Caco-2 (cell line): ENCODE measurements around the gene GABPB1. TPM values are rescaled to one million over a fixed set of nuclear protein-coding genes. Genes with fewer than 3 reads are reported as not detected.

ENCODE experiments used
- BruUV-seq: library from RNA; stranded (reverse); fragments of 400-500 nt; replicated peaks from 2 replicates; lab custom pipeline; 2021; lab: Mats Ljungman, UMichigan
- CTCF ChIA-PET: fragments of 300-600 bp; sonication (Branson Sonifier 250); formaldehyde crosslinking; loops from one replicate; lab custom pipeline; 2022; ENCODE audit warnings: antibody characterized with exemption; lab: Charles Lee
- POLR2A ChIA-PET: fragments of 300-600 bp; sonication (Branson Sonifier 250); formaldehyde crosslinking; loops from one replicate; lab custom pipeline; 2022; ENCODE audit warnings: antibody characterized with exemption; lab: Charles Lee
- DNase-seq, 2 experiments: peaks; one replicate each; pipeline versions ENCODE4 v3.0.0 to v3.0.0-alpha.2; 2020 to 2022
- H3K27me3 ChIP-seq: replicated peaks from 2 replicates; pipeline ENCODE4 v1.6.0; 2011; ENCODE audit warnings: low read length; ENCODE audit not compliant: control insufficient read depth, insufficient read depth
- H3K36me3 ChIP-seq: 2 replicates; pipeline ENCODE4 v1.5.1; 2011; ENCODE audit warnings: low read length; ENCODE audit not compliant: control insufficient read depth, insufficient read depth
- H3K4me1 ChIP-seq: fragments of 250-450 bp; sonication (Bioruptor Pico); 2 replicates; pipeline ENCODE4 v1.5.1; 2020; ENCODE audit warnings: mild to moderate bottlenecking
- H3K4me3 ChIP-seq: 2 replicates; pipeline ENCODE4 v1.5.1; 2011; ENCODE audit warnings: low read depth, mild to moderate bottlenecking, control low read depth, low read length
- H3K9me3 ChIP-seq: fragments of 250-450 bp; sonication (Bioruptor Pico); 2 replicates; pipeline ENCODE4 v1.5.1; 2020; ENCODE audit warnings: mild to moderate bottlenecking, moderate library complexity
- H3K27ac Mint-ChIP-seq: one replicate; pipeline ENCODE4 v1.8.0; 2022; ENCODE audit warnings: mixed read lengths; ENCODE audit not compliant: unreplicated experiment
- H3K27me3 Mint-ChIP-seq: one replicate; pipeline ENCODE4 v1.8.0; 2022; ENCODE audit warnings: mixed read lengths; ENCODE audit not compliant: insufficient read depth, unreplicated experiment
- H3K36me3 Mint-ChIP-seq: one replicate; pipeline ENCODE4 v1.8.0; 2022; ENCODE audit warnings: mild to moderate bottlenecking, mixed read lengths; ENCODE audit not compliant: insufficient read depth, unreplicated experiment
- H3K4me1 Mint-ChIP-seq: one replicate; pipeline ENCODE4 v1.8.0; 2022; ENCODE audit warnings: low read depth, mixed read lengths; ENCODE audit not compliant: unreplicated experiment
- H3K4me3 Mint-ChIP-seq: one replicate; pipeline ENCODE4 v1.8.0; 2022; ENCODE audit warnings: mild to moderate bottlenecking, moderate library complexity, mixed read lengths; ENCODE audit not compliant: unreplicated experiment
- H3K9me3 Mint-ChIP-seq: one replicate; pipeline ENCODE4 v1.8.0; 2022; ENCODE audit warnings: mixed read lengths; ENCODE audit not compliant: unreplicated experiment
- intact Hi-C: fragments of 100-400 bp; cut with micrococcal nuclease; formaldehyde crosslinking; loops from one replicate; pipeline ENCODE4 v1.10.0; 2022; ENCODE audit not compliant: unreplicated experiment
- total RNA-seq: library from RNA; stranded (reverse); gene quantifications from 2 replicates; pipeline ENCODE4 v1.2.3, GENCODE V29; 2022
- TF ChIP-seq, protein P1 (sequence below), 2 experiments: fragments of 200-600 bp in 1 of 2; IDR thresholded peaks; 1 replicate in 1 of 2; 2 replicates in 1 of 2; pipeline versions ENCODE4 v1.5.1 to v1.8.0; 2011 to 2022; ENCODE audit warnings: antibody characterized with exemption in 1 of 2, control low read depth in 1 of 2, inconsistent platforms in 1 of 2, low read depth in 1 of 2, low read length in 1 of 2, mild to moderate bottlenecking in 1 of 2, moderate library complexity in 1 of 2; ENCODE audit not compliant: insufficient read depth in 1 of 2, severe bottlenecking in 1 of 2, unreplicated experiment in 1 of 2

GABPB1 gene
- total RNA-seq, 1 experiment from 2014 or later: 44.7 TPM

DNA sequence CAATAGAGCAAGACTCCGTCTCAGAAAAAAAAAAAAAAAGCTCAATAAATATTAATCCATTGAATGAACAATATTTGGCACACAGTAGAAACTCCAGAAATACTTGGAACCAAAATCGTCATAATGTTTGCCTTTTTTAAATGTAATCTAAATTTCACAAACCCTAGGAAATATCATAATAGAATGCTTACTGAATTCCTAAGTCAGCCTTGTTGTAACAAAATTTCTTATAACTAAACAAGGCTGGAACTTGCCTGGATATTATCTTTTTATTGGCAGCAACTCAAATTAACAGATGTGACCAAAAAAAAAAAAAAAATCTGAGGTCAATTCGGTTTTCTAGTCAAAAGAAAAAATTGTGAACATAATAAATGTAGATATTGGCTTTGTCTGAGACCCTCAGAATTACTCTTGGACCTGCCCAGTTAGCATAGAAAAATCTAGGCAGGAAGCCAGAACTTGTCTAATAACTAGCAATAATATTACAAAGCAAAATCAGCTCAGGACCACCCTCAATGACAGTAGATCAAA is 33.3 kb downstream of the GABPB1 start:
- intact Hi-C loops: no loop called here
- Histone ChIP-seq H3K4me1 (no peaks in the 10 kb centered on the region), H3K27me3 (no peaks in the 10 kb centered on the region), H3K9me3 (no peaks in the 10 kb centered on the region), H3K4me3 (no peak overlapping the region), H3K36me3 (no peaks in the 10 kb centered on the region)
- Mint-ChIP-seq H3K4me3 (no peak overlapping the region), H3K27ac (no peak overlapping the region), H3K27me3 (no peaks in the 10 kb centered on the region), H3K4me1 (no peaks in the 10 kb centered on the region), H3K9me3 (no peaks in the 10 kb centered on the region), H3K36me3 (peaks cover 8% of the 10 kb centered on the region)
- POLR2A ChIA-PET: no interaction called here
- TF ChIP-seq, protein P1, sequence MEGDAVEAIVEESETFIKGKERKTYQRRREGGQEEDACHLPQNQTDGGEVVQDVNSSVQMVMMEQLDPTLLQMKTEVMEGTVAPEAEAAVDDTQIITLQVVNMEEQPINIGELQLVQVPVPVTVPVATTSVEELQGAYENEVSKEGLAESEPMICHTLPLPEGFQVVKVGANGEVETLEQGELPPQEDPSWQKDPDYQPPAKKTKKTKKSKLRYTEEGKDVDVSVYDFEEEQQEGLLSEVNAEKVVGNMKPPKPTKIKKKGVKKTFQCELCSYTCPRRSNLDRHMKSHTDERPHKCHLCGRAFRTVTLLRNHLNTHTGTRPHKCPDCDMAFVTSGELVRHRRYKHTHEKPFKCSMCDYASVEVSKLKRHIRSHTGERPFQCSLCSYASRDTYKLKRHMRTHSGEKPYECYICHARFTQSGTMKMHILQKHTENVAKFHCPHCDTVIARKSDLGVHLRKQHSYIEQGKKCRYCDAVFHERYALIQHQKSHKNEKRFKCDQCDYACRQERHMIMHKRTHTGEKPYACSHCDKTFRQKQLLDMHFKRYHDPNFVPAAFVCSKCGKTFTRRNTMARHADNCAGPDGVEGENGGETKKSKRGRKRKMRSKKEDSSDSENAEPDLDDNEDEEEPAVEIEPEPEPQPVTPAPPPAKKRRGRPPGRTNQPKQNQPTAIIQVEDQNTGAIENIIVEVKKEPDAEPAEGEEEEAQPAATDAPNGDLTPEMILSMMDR (IDR thresholded peaks at IDR 0.05; ENCODE audit: insufficient read depth in 1 of 2, low read depth in 1 of 2, low read length in 1 of 2, severe bottlenecking in 1 of 2, unreplicated experiment in 1 of 2): no peak
- no TSS peak for BruUV-seq
- CTCF ChIA-PET: no interaction called here
- DNase-seq: no peak

DNA sequence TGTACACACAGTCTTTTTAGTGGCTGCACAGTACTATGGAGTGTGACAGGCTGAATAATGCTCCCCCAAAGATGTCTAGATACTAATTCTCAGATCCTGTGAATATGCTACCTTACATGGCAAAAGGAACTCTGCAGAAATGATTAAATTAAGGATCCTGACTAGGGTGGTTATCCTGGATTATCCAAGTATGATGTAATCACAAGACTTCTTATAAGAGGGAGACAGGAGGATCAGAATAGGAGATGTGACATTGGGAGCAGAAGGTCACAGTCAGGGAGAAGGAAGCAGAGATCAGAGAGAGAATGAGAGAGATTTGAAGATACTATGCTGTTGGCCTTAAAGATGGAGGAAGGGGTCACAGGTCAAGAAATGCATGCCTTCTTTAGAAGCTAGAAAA is 34.5 kb downstream of the GABPB1 start:
- TF ChIP-seq, protein P1 (IDR thresholded peaks at IDR 0.05; ENCODE audit: insufficient read depth in 1 of 2, low read depth in 1 of 2, low read length in 1 of 2, severe bottlenecking in 1 of 2, unreplicated experiment in 1 of 2): no peak
- CTCF ChIA-PET: no interaction called here
- BruUV-seq: no TSS peak

DNA sequence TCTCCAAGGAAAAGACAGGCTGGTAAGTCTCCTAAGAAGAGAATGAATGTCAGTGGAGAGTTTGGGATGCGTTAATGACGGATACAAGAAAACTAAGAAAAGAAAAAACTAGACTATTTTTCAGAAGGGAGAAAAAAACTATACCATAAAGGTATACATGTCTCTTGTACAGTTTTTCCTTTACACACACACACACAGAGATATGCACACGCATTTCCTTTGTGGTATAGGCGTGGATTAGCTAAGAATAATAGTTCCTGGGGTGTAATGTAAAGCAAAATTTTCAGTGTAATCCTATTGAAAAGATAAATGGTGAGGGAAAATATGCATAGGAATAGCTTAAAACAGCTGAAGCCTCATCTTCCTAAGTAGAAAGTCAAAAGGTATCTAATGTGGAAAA is 36.3 kb downstream of the GABPB1 start:
- Histone ChIP-seq H3K9me3 (no peaks in the 10 kb centered on the region), H3K36me3 (no peaks in the 10 kb centered on the region), H3K27me3 (no peaks in the 10 kb centered on the region), H3K4me3 (no peak overlapping the region), H3K4me1 (no peaks in the 10 kb centered on the region)
- TF ChIP-seq, protein P1 (IDR thresholded peaks at IDR 0.05; ENCODE audit: insufficient read depth in 1 of 2, low read depth in 1 of 2, low read length in 1 of 2, severe bottlenecking in 1 of 2, unreplicated experiment in 1 of 2): no peak
- no TSS peak for BruUV-seq
- Mint-ChIP-seq H3K27ac (no peak overlapping the region), H3K36me3 (no peaks in the 10 kb centered on the region), H3K4me3 (no peak overlapping the region), H3K9me3 (no peaks in the 10 kb centered on the region), H3K4me1 (no peaks in the 10 kb centered on the region), H3K27me3 (no peaks in the 10 kb centered on the region)
- intact Hi-C loops: no loop called here
- ChIA-PET POLR2A (no interaction called here), CTCF (interaction anchor here (0.6 kb wide), 1 partner anchor 138 kb away, joined by 4 read pairs; no protein-coding TSS in a partner anchor)
- no peak for DNase-seq

More for the DNA sequence above, 34.5 kb downstream of the GABPB1 start:
- Mint-ChIP-seq H3K4me1 (no peaks in the 10 kb centered on the region), H3K27ac (no peak overlapping the region), H3K9me3 (no peaks in the 10 kb centered on the region), H3K4me3 (no peak overlapping the region), H3K36me3 (peaks cover 8% of the 10 kb centered on the region), H3K27me3 (no peaks in the 10 kb centered on the region)
- Histone ChIP-seq H3K9me3 (no peaks in the 10 kb centered on the region), H3K36me3 (no peaks in the 10 kb centered on the region), H3K4me3 (no peak overlapping the region), H3K27me3 (no peaks in the 10 kb centered on the region), H3K4me1 (no peaks in the 10 kb centered on the region)
- intact Hi-C loops: no loop called here
- POLR2A ChIA-PET: no interaction called here
- no peak for DNase-seq
